PFSK-1 (cell line): ENCODE data around the gene BTBD16. TPM values are rescaled to one million over a fixed set of nuclear protein-coding genes. Genes with fewer than 3 reads are reported as not detected.

Source experiments
- FOXP2 ChIP-seq: optimal IDR thresholded peaks from 2 replicates; pipeline ENCODE3; 2011; ENCODE audit warnings: borderline replicate concordance, control low read depth, inconsistent platforms; ENCODE audit not compliant: insufficient read depth; ENCODE audit errors: extremely low read length, extremely low read depth
- POLR2AphosphoS5 ChIP-seq: IDR thresholded peaks from 2 replicates; pipeline ENCODE4 v1.6.1; 2012; ENCODE audit warnings: low read depth, mild to moderate bottlenecking, control low read depth, low read length, moderate library complexity
- SIN3A ChIP-seq: IDR thresholded peaks from 2 replicates; pipeline ENCODE4 v1.6.1; 2012; ENCODE audit warnings: mild to moderate bottlenecking, low read length, moderate library complexity, borderline replicate concordance; ENCODE audit not compliant: insufficient read depth
- TAF1 ChIP-seq: IDR thresholded peaks from 2 replicates; pipeline ENCODE4 v1.6.1; 2012; ENCODE audit warnings: low read length, control low read depth, borderline replicate concordance; ENCODE audit not compliant: insufficient read depth
- polyA plus RNA-seq: library from polyadenylated mRNA; unstranded; fragments of >200 nt; gene quantifications from one replicate; pipeline ENCODE4 v1.2.1, GENCODE V29; 2012; ENCODE audit warnings: low read depth, missing spikeins; ENCODE audit not compliant: insufficient read length
- TF ChIP-seq, protein P1 (sequence below), 2 experiments: IDR thresholded peaks; 2 replicates each; pipeline versions ENCODE4 v1.6.1 to v1.8.0; 2011 to 2012; ENCODE audit warnings: low read depth in 2 of 2, low read length in 2 of 2, control low read depth in 1 of 2, inconsistent platforms in 1 of 2, mild to moderate bottlenecking in 1 of 2, moderate library complexity in 1 of 2; ENCODE audit not compliant: insufficient read depth in 1 of 2

The BTBD16 gene
- polyA plus RNA-seq, result not detected

DNA sequence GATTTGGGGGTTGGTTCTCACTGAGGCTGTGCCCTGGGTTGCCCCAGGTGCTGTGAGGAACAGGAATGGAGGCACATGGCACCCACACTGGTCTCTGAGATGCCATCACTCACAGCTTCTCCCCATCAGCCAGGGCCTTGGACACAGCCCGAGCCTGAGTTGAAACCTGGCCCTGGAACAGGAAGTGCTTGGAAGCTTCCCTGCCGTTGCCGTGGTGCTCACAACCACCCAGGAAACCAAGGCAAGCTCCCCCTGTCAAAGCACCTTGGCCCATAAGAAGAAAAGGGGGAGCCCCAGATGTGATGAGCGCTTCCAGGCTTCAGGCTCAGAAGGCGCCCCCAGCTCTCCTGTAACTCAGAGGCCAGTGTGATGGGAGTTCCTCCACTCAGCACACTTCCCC, at the start of gene BTBD16:
BTBD16 (plus strand) TSS at position 221 of the 400 bp plus-strand sequence. CDS start 3,786 bp downstream, outside the sequence.
- TF ChIP-seq, protein P1, sequence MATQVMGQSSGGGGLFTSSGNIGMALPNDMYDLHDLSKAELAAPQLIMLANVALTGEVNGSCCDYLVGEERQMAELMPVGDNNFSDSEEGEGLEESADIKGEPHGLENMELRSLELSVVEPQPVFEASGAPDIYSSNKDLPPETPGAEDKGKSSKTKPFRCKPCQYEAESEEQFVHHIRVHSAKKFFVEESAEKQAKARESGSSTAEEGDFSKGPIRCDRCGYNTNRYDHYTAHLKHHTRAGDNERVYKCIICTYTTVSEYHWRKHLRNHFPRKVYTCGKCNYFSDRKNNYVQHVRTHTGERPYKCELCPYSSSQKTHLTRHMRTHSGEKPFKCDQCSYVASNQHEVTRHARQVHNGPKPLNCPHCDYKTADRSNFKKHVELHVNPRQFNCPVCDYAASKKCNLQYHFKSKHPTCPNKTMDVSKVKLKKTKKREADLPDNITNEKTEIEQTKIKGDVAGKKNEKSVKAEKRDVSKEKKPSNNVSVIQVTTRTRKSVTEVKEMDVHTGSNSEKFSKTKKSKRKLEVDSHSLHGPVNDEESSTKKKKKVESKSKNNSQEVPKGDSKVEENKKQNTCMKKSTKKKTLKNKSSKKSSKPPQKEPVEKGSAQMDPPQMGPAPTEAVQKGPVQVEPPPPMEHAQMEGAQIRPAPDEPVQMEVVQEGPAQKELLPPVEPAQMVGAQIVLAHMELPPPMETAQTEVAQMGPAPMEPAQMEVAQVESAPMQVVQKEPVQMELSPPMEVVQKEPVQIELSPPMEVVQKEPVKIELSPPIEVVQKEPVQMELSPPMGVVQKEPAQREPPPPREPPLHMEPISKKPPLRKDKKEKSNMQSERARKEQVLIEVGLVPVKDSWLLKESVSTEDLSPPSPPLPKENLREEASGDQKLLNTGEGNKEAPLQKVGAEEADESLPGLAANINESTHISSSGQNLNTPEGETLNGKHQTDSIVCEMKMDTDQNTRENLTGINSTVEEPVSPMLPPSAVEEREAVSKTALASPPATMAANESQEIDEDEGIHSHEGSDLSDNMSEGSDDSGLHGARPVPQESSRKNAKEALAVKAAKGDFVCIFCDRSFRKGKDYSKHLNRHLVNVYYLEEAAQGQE (IDR thresholded peaks at IDR 0.05; ENCODE audit: insufficient read depth in 1 of 2, low read depth in 2 of 2, low read length in 2 of 2), result no peak
- TF ChIP-seq POLR2AphosphoS5 (no peak), FOXP2 (no peak), SIN3A (no peak)

DNA sequence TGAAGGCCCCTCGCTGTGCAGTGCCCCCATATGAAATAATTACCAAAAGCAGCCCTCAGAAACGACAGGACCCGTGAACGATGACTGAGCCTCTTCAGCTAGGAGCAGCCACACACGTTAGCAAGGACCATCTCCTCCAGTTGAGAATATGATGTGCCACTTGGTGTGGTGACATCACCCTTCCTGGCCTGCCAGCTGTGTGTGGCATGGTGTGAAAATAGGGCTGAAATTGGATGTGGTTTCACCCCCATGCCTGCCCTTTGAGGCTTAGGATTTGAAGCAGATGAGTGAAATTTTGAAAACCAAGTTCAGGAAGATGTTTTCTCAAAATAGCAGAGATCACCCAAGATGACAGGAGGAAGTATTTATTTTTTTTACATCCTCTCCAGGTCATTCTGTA, 49.1 kb upstream of the BTBD16 start:
- TF ChIP-seq SIN3A (no peak), TAF1 (no peak), FOXP2 (no peak), POLR2AphosphoS5 (no peak)
- TF ChIP-seq, protein P1 (IDR thresholded peaks at IDR 0.05; ENCODE audit: insufficient read depth in 1 of 2, low read depth in 2 of 2, low read length in 2 of 2), result no peak

DNA sequence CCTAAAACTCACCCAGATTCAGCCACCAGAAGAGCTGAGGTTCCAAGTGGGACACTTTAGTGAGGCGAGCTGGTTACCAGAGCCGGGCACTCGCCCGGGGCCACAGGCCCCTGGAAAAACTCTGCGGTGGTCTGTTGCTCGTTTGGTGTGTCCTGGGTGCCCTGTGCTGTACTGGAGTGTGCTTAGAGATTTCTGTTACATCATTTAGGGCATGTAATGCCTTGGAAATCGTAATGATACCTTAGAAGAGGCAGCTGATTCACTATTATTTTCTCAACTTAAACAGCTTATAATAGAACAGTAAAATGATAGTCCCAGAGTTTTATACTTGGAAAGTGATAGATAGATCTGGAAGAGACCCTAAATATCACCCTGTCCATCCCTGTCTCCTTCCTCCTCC, 48.5 kb upstream of the BTBD16 start:
- TF ChIP-seq, protein P1 (IDR thresholded peaks at IDR 0.05; ENCODE audit: insufficient read depth in 1 of 2, low read depth in 2 of 2, low read length in 2 of 2), result no peak
- TF ChIP-seq TAF1 (no peak), FOXP2 (no peak), SIN3A (no peak), POLR2AphosphoS5 (no peak)

DNA sequence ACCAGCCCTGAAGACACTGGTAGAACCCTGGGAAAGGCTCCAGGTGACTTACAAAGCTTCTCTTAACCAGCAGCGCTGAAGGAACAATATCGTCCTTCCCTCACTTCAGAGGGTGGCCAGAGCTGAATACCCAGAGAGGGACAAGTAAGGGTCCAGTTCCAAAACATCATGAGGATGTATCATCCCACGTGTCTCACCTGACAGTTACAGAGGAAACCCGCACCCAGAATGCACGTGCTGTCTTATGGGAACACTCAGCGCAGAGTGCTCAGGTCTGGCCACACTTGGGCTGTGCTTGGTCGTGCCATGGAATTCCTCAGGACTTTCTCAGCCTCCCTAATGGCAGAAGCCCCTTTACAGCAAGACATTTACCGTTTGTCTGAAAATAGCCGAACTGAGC, 46.9 kb upstream of the BTBD16 start:
- TF ChIP-seq SIN3A, result no peak
- TF ChIP-seq POLR2AphosphoS5, result no peak
- no peak for TF ChIP-seq TAF1
- TF ChIP-seq, protein P1 (IDR thresholded peaks at IDR 0.05; ENCODE audit: insufficient read depth in 1 of 2, low read depth in 2 of 2, low read length in 2 of 2), result no peak
- TF ChIP-seq FOXP2, result no peak

DNA sequence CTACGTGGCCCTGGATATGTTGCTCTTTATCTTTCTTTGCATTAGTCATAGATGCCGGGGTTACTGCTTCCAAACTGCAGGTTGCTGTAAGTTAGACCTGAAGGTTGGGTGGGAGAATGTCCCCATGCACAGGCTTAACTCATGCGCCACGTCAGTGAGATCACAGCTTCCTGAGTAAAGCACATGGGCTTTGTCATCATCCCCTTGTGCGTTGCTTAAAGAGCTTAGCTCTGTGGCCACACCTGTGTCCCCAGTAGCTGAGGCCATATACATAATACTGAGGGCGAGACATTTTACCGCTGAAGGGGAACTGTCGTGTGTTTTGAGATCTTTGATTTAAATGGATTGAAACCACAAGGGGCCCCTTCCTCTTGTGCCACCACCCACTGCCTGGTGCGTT, 45.8 kb upstream of the BTBD16 start:
- no peak for TF ChIP-seq SIN3A
- no peak for TF ChIP-seq FOXP2
- no peak for TF ChIP-seq POLR2AphosphoS5
- TF ChIP-seq TAF1, result no peak
- TF ChIP-seq, protein P1 (IDR thresholded peaks at IDR 0.05; ENCODE audit: insufficient read depth in 1 of 2, low read depth in 2 of 2, low read length in 2 of 2), result no peak
